NT2/D1 (cell line): ENCODE data around the gene RAP1B.

Source experiments
- SUZ12 ChIP-seq: IDR thresholded peaks from 2 replicates; pipeline ENCODE4 v1.6.1; 2011; ENCODE audit not compliant: insufficient read length, insufficient read depth; ENCODE audit errors: extremely low read depth
- YY1 ChIP-seq: IDR thresholded peaks from 2 replicates; pipeline ENCODE4 v1.6.1; 2011; ENCODE audit not compliant: insufficient read length, insufficient read depth
- ZNF274 ChIP-seq: IDR thresholded peaks from 2 replicates; pipeline ENCODE4 v1.6.1; 2011; ENCODE audit warnings: mild to moderate bottlenecking, low read depth, low read length

DNA sequence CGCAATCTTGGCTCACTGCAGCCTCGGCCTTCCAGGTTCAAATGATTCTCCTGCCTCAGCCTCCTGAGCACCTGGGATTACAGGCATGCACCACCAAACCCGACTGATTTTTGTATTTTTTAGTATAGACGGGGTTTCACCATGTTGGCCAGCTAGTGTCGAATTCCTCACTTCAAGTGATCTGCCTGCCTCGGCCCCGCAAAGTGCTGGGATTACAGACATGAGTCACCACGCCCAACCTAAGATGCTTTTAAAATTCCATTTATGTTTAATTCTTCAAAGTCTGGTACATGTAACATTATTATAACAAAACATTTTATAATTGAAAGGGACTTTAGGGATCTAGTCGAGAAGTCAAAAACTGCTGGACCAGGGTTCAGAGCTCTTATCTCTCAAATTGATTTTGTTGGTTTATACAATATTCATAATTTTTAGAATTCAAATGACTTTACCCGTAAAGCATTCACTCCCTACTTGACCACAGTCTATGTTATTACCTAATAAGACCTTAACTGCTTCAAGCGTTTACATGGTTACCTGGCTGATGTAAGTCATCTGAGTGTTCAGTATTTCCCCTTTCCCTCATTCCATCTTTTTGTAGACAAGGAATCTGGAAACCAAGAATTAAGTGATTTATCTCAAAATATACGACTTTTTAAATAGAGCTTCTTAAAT is 28.2 kb downstream of the RAP1B start:
- TF ChIP-seq ZNF274, result no peak
- no peak for TF ChIP-seq SUZ12
- no peak for TF ChIP-seq YY1
